ENCODE results near the gene DEPDC1B. TPM values are rescaled to one million over a fixed set of nuclear protein-coding genes. Genes with fewer than 3 reads are reported as not detected.
"Not testable (repeated sequence)": the region's sequence is repeated elsewhere in the genome, so short reads cannot be mapped to it uniquely, and the experiment has no call there.

Gene DEPDC1B
- total RNA-seq, 1 experiment from 2014 or later, result 19.9 TPM

DNA sequence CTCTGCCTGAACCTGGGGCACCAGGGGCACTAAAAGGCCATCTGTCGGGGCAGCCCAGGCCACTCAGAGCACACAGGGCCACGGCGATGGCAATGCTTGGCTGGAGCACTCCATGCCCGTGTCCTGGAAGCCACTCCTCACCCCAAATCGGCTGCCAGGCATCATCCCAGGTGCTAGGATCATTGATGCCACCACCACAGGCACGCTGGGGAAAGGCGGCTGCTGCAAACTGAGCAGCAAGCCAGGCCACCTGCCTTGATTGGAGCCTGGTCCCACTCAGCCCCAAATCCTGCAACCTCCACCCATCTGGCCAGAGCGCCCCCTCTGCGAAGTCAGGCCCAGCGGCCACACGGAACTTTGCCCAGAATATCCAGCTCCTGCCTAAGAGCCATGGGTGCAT, 67.8 kb downstream of the DEPDC1B start:
- peaks cover 3% of the 10 kb centered on the region; the same call in 1 of the 2 replicates for H3K36me3 ChIP-seq

DNA sequence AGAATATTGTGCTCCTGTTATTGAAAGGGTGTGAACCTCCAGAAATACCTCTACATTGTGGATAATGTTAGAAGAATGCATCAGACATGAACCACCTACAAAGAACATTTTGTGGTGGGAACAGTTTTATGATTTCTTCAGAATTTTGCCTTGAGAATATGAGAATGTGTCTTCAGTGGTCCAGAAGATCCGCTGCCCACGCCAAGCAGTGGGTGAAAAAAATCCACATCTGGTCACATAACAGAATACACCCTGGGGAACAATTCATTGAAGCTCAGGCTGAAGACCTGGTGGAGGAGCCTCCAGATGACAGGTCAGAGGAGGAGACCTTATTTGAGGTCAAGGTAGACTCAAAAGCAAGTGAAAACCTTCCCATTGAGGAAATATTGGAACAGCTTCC, 69.1 kb downstream of the DEPDC1B start:
- Histone ChIP-seq H3K4me3 (no peak overlapping the region), H3K27me3 (no peaks in the 10 kb centered on the region), H3K36me3 (no peaks in the 10 kb centered on the region; the same call in 1 of the 2 replicates), H3K9me3 (no peaks in the 10 kb centered on the region)
- DNase-seq, result no peak

More for the DNA sequence above, 67.8 kb downstream of the DEPDC1B start:
- H3K27me3 ChIP-seq, result no peaks in the 10 kb centered on the region
- H3K9me3 ChIP-seq, result no peaks in the 10 kb centered on the region
- H3K4me3 ChIP-seq, result no peak overlapping the region
- DNase-seq, result no peak

DNA sequence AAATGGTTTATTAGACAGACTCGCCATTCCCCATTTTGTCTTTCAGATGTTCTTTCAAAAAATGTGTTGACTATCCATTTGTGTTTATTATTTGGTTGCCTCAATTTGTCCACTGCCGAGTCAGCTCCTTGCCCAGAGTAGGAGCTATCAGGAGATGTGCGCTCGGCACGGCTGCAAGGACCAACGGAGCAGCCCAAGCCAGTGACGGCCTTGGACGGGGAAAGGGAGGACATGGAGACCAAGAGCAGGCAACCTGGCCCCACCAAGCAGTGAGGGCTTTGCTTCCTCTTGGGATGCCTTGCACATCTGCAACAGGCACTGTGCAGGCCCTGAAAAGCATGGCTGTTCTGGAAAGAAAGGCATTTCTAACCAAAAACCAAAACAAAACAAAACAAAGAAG, 69.8 kb downstream of the DEPDC1B start:
- Histone ChIP-seq H3K9me3 (no peaks in the 10 kb centered on the region), H3K36me3 (no peaks in the 10 kb centered on the region; the same call in 1 of the 2 replicates), H3K4me3 (no peak overlapping the region), H3K27me3 (no peaks in the 10 kb centered on the region)
- no peak for DNase-seq

- H3K27me3 ChIP-seq, DNase-seq, H3K4me3 ChIP-seq, H3K36me3 ChIP-seq, H3K9me3 ChIP-seq: not testable (repeated sequence)
These were observed 75.1 kb downstream of the DEPDC1B start for GRCh38 chr5:60624875-60625274.

DNA sequence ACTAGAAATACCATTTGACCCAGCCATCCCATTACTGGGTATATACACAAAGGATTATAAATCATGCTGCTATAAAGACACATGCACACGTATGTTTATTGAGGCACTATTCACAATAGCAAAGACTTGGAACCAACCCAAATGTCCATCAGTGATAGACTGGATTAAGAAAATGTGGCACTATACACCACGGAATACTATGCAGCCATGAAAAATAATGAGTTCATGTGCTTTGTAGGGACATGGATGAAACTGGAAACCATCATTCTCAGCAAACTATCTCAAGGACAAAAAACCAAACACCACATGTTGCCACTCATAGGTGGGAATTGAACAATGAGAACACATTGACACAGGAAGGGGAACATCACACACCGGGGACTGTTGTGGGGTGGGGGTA, 79.2 kb downstream of the DEPDC1B start:
- H3K36me3 ChIP-seq, H3K4me3 ChIP-seq, H3K27me3 ChIP-seq, DNase-seq, H3K9me3 ChIP-seq: not testable (repeated sequence)

GRCh38 chr5:60613826-60614225, 86.1 kb downstream of the DEPDC1B start:
- no peak overlapping the region for H3K4me3 ChIP-seq
- H3K36me3 ChIP-seq, result no peaks in the 10 kb centered on the region; the same call in 1 of the 2 replicates
- H3K9me3 ChIP-seq, result no peaks in the 10 kb centered on the region
- H3K27me3 ChIP-seq, result no peaks in the 10 kb centered on the region
- no peak for DNase-seq

- Histone ChIP-seq H3K36me3 (no peaks in the 10 kb centered on the region; the same call in 1 of the 2 replicates), H3K4me3 (no peak overlapping the region), H3K9me3 (no peaks in the 10 kb centered on the region), H3K27me3 (no peaks in the 10 kb centered on the region)
- no peak for DNase-seq
These were observed 88.7 kb downstream of the DEPDC1B start for GRCh38 chr5:60611099-60611740.

GRCh38 chr5:60604771-60605170, 95.2 kb downstream of the DEPDC1B start:
- Histone ChIP-seq H3K36me3 (no peaks in the 10 kb centered on the region; the same call in 1 of the 2 replicates), H3K4me3 (no peak overlapping the region), H3K9me3 (no peaks in the 10 kb centered on the region), H3K27me3 (no peaks in the 10 kb centered on the region)
- DNase-seq, result no peak

DNA sequence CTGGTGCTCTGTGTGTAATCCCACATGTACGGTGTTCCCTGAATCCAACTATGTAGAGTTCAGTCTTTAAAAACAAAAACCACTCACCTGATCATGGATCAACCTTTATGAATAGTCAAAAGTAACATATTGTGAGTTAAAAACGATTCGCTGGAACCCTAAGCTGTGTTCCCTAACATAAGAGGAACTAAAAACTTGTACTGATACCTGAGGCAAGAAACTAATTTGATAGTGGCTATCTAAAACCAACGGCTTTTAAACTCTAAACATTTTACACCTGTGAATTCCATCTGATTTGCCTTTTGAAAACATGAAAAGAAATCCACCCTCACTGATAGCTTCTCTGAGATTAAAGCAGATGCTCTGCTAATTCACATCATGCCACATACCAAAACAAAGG, 101.5 kb downstream of the DEPDC1B start:
- no peak for DNase-seq
- no peaks in the 10 kb centered on the region; the same call in 1 of the 2 replicates for H3K36me3 ChIP-seq
- no peaks in the 10 kb centered on the region for H3K9me3 ChIP-seq
- no peaks in the 10 kb centered on the region for H3K27me3 ChIP-seq
- no peak overlapping the region for H3K4me3 ChIP-seq

DNA sequence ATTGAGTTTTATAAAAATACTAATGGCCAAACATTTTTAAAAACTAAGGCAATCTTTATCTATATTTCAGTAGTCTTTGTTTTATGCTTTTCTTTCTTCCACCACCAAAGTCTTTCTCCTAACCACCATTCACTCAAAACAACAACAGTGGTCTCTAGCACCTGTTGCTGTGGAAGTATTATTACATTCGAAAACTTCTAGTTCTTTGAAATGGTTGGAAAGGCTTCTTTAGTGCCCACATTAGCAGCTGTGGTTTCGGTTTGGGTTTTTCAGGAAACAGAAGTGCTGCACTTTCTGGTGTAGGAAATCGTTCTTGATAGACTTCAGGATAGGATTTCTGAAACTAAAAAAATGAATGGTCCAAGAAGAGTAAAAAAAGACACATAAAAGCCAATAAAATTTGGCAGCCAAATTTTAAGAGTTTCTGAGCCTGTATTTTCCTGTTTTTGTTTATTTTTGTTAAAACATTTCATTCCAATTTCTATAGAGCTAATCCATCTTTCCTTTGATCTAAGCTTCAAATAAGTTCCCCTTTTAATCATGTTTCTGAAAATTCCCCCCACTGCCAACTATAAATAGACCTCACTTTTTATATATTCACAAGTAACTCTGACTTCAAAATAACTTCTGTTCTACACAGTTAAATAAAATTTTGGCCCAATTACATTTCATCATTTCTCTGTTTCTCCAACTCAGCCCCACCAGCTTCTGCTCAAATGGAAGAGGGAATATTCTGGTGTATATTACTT, 102.2 kb downstream of the DEPDC1B start:
- no peak for DNase-seq
- Histone ChIP-seq H3K9me3 (no peaks in the 10 kb centered on the region), H3K27me3 (no peaks in the 10 kb centered on the region), H3K36me3 (no peaks in the 10 kb centered on the region), H3K4me3 (no peak overlapping the region)

DNA sequence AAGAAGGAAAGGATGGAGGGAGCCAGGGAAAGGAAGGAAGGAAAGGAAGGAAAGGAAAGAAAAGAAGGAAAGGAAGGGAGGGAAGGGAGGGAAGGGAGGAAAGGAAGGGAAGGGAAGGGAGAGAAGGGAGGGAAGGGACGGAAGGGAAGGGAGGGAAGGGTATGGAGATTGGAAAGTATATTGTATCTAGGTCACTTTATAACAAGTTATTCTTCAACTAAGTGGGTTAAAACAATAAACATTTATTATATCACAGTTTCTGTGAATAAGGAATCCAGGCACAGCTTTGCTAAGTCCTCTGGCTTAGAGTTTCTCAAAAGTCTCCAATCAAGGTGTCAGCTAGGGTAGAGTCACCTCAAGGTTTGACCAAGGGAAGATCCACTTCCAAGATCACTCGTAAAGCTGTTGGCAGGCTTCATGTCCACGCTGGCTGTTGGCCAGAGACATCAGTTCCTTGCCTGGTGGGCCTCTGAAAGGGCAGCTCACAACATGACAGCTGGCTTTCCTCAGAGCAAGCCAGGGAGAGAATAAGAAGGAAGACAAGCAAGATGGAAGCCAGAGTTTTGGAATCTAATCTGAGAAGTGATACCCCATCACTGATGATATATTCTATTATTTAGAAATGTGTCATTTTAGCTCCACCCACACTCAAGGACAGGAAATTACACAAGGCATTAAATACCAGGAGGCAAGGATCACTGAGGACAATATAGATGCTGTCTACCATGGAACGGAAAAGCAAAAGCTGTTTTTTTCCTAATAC, 105.1 kb downstream of the DEPDC1B start:
- H3K9me3 ChIP-seq, result no peaks in the 10 kb centered on the region
- no peak for DNase-seq
- H3K27me3 ChIP-seq, result no peaks in the 10 kb centered on the region
- no peak overlapping the region for H3K4me3 ChIP-seq
- no peaks in the 10 kb centered on the region for H3K36me3 ChIP-seq

DNA sequence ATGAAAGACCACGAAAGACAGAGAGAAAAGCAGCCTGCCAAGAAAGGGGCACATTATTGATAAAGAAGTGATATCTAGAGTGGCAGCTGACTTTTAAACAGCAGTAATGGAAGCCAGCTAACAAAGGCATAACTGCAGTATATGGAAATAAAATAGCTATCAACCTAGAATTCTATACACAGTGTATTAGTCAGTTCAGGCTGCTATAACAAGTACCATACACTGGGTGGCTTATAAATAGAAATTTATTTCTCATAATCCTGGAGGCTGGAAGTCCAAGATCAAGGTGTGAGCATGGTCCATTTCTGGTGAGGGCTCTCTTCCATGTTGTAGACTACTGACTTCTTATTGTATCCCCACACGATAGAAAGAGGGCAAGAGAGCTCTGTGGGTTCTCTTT, 109.8 kb downstream of the DEPDC1B start:
- Histone ChIP-seq H3K4me3 (no peak overlapping the region), H3K9me3 (no peaks in the 10 kb centered on the region), H3K27me3 (no peaks in the 10 kb centered on the region), H3K36me3 (no peaks in the 10 kb centered on the region)
- no peak for DNase-seq

DNA sequence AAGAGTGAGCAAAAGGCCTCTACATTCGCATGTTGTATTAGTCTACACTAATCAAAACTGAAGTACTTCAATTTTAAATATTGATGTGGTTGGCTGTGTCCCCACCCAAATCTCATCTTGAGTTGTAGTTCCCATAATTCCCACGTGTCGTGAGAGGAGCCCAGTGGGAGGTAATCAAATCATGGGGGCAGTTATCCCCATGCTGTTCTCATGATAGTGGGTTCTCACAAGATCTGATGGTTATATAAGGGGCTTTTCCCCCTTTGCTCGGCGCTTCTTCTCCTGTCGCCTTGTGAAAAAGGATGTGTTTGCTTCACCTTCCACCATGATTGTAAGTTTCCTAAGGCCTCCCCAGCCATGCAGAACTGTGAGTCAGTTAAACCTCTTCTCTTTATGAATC, 112.7 kb downstream of the DEPDC1B start:
- H3K4me3 ChIP-seq, DNase-seq, H3K36me3 ChIP-seq, H3K27me3 ChIP-seq, H3K9me3 ChIP-seq: not testable (repeated sequence)

DNA sequence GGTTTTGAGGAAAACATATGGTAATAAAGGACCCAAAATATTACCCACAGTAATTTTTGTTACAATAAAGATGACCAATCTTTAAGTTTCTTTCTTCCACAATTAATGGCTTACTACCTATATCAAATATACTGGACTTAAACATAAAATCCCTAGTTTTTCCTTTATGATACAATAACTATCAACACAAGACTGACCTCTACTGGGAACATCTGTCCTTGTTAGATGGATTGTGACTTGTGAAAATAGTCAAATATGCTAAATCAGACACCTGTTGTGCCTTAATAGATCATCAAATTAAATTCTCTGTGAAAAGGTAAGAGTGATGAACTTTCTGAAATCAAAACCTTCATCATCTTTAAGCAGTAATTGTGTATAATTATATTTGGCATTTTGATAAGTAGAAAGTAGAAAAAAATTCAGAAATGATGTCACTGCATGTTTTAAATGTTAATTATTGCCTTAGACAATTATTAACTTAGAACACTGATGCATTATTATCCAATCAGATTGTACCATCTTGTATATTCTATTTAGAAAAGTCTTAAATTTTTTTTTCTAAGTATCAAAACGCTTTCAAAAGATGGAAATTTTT, 113.6 kb downstream of the DEPDC1B start:
- Histone ChIP-seq H3K36me3 (no peaks in the 10 kb centered on the region), H3K27me3 (no peaks in the 10 kb centered on the region), H3K4me3 (no peak overlapping the region), H3K9me3 (no peaks in the 10 kb centered on the region)
- no peak for DNase-seq

- Histone ChIP-seq H3K36me3 (no peaks in the 10 kb centered on the region), H3K9me3 (no peaks in the 10 kb centered on the region), H3K27me3 (no peaks in the 10 kb centered on the region), H3K4me3 (no peak overlapping the region)
- no peak for DNase-seq
These were observed 114.3 kb downstream of the DEPDC1B start for GRCh38 chr5:60585618-60586017.

DNA sequence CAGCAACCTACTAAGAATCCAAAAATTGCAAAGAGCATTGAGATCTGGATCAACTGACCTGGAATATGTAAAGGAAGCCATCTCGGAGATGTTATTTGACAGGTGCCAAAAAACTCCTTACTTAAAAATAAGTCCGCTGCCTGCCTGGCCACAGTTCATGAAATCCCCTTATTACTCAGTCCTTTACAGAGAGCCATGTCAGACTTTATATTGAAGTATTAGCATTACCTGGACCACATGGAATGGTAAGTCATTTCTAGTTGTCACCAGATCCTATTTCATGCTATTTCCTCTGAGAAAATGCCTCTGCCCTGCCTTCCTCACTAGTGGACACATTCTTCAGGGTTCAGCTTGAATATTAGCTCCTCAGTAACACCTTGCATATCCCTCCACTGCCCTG, 115.7 kb downstream of the DEPDC1B start:
- Histone ChIP-seq H3K36me3 (no peaks in the 10 kb centered on the region), H3K27me3 (no peaks in the 10 kb centered on the region), H3K4me3 (no peak overlapping the region), H3K9me3 (no peaks in the 10 kb centered on the region)
- no peak for DNase-seq

- Histone ChIP-seq H3K36me3 (no peaks in the 10 kb centered on the region), H3K9me3 (no peaks in the 10 kb centered on the region), H3K4me3 (no peak overlapping the region), H3K27me3 (no peaks in the 10 kb centered on the region)
- peak; percentile 0 for DNase-seq
These were observed 116.3 kb downstream of the DEPDC1B start for GRCh38 chr5:60583616-60584015.
